ENCODE results near the gene JPT1.

- TF ChIP-seq EP300 (IDR thresholded peaks at IDR 0.05; ENCODE audit: borderline replicate concordance): no peak
- no peak for TF ChIP-seq TAF1 (IDR thresholded peaks at IDR 0.05; ENCODE audit: low read depth)
- no peak for TF ChIP-seq CEBPB (IDR thresholded peaks at IDR 0.05)
- no peak for TF ChIP-seq REST (IDR thresholded peaks at IDR 0.05; ENCODE audit: low read depth)
- TF ChIP-seq CREB1 (IDR thresholded peaks at IDR 0.05; ENCODE audit: low read depth): no peak
- TF ChIP-seq, protein P1, sequence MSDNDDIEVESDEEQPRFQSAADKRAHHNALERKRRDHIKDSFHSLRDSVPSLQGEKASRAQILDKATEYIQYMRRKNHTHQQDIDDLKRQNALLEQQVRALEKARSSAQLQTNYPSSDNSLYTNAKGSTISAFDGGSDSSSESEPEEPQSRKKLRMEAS (IDR thresholded peaks at IDR 0.05): no peak
- TF ChIP-seq YY1 (IDR thresholded peaks at IDR 0.05; ENCODE audit: low read depth): no peak
- TF ChIP-seq FOXM1 (IDR thresholded peaks at IDR 0.05; ENCODE audit: borderline replicate concordance, low read depth): no peak
- no peak for TF ChIP-seq EGR1 (IDR thresholded peaks at IDR 0.05)
- no peak for TF ChIP-seq ZBTB7A (IDR thresholded peaks at IDR 0.05; ENCODE audit: low read depth)
Observed at GRCh38 chr17:75114552-75115314, 39.6 kb downstream of the JPT1 start.

Data from Ishikawa (cell line).